ENCODE data around the gene MEIKIN. TPM values are rescaled to one million over a fixed set of nuclear protein-coding genes. Genes with fewer than 3 reads are reported as not detected.
"Not testable (repeated sequence)": the region's sequence is repeated elsewhere in the genome, so short reads cannot be mapped to it uniquely, and the experiment has no call there.

Gene MEIKIN
- total and polyA plus RNA-seq, 2 donors (not counting 1 experiment from before 2014, with no cell fraction given) = not detected

GRCh38 chr5:131914472-131914871 is 31.0 kb downstream of the MEIKIN start:
- H3K4me2 ChIP-seq (ENCODE audit: extremely low read depth, insufficient read depth, low read length) = no peak overlapping the region
- no peaks in the 10 kb centered on the region for H3K36me3 ChIP-seq (ENCODE audit: control insufficient read depth, insufficient read depth, low read length)
- H3K4me1 ChIP-seq (ENCODE audit: control insufficient read depth, extremely low read depth, insufficient read depth, low read length) = no peaks in the 10 kb centered on the region
- no peak overlapping the region for H3K9ac ChIP-seq (ENCODE audit: insufficient read depth, low read length)
- H4K20me1 ChIP-seq (ENCODE audit: control insufficient read depth, extremely low read depth, insufficient read depth, low read length) = no peaks in the 10 kb centered on the region
- H2AFZ ChIP-seq (ENCODE audit: low read length) = no peak overlapping the region
- no peak overlapping the region for H3K4me3 ChIP-seq (replicated peaks in 1 of 4; ENCODE audit: control extremely low read depth in 1 of 4, insufficient read depth in 1 of 4, low read depth in 3 of 4, low read length in 4 of 4)
- no peak for TF ChIP-seq EZH2 (IDR thresholded peaks at IDR 0.05; ENCODE audit: low read length, missing control alignments)
- DNase-seq (ENCODE audit: low read depth in 2 of 2) = no peak
- H3K9me3 ChIP-seq (ENCODE audit: control insufficient read depth, insufficient read depth, low read depth, low read length) = no peaks in the 10 kb centered on the region
- H3K27me3 ChIP-seq (ENCODE audit: control insufficient read depth, insufficient read depth, low read length) = no peaks in the 10 kb centered on the region
- no peaks in the 10 kb centered on the region for H3K79me2 ChIP-seq (ENCODE audit: control insufficient read depth, insufficient read depth, low read length)
- H3K27ac ChIP-seq (ENCODE audit: insufficient read depth, low read length) = no peak overlapping the region

GRCh38 chr5:131913603-131914002 is 31.9 kb downstream of the MEIKIN start:
- Histone ChIP-seq H3K4me2 (ENCODE audit: extremely low read depth, insufficient read depth, low read length) (no peak overlapping the region), H4K20me1 (ENCODE audit: control insufficient read depth, extremely low read depth, insufficient read depth, low read length) (no peaks in the 10 kb centered on the region), H3K79me2 (ENCODE audit: control insufficient read depth, insufficient read depth, low read length) (no peaks in the 10 kb centered on the region), H3K36me3 (ENCODE audit: control insufficient read depth, insufficient read depth, low read length) (no peaks in the 10 kb centered on the region), H3K4me3 (replicated peaks in 1 of 4; ENCODE audit: control extremely low read depth in 1 of 4, insufficient read depth in 1 of 4, low read depth in 3 of 4, low read length in 4 of 4) (no peak overlapping the region), H2AFZ (ENCODE audit: low read length) (no peak overlapping the region), H3K4me1 (ENCODE audit: control insufficient read depth, extremely low read depth, insufficient read depth, low read length) (no peaks in the 10 kb centered on the region), H3K9ac (ENCODE audit: insufficient read depth, low read length) (no peak overlapping the region), H3K27ac (ENCODE audit: insufficient read depth, low read length) (no peak overlapping the region), H3K27me3 (ENCODE audit: control insufficient read depth, insufficient read depth, low read length) (no peaks in the 10 kb centered on the region), H3K9me3 (ENCODE audit: control insufficient read depth, insufficient read depth, low read depth, low read length) (no peaks in the 10 kb centered on the region)
- DNase-seq (ENCODE audit: low read depth in 2 of 2) = no peak
- no peak for TF ChIP-seq EZH2 (IDR thresholded peaks at IDR 0.05; ENCODE audit: low read length, missing control alignments)
- no peak for TF ChIP-seq CTCF (conservative IDR thresholded peaks at IDR 0.05 in 1 of 2, IDR thresholded peaks at IDR 0.05 in 1 of 2; ENCODE audit: low read depth in 1 of 2, low read length in 2 of 2)

- Histone ChIP-seq H3K4me3 (replicated peaks in 1 of 4; ENCODE audit: control extremely low read depth in 1 of 4, insufficient read depth in 1 of 4, low read depth in 3 of 4, low read length in 4 of 4) (no peak overlapping the region), H3K36me3 (ENCODE audit: control insufficient read depth, insufficient read depth, low read length) (no peaks in the 10 kb centered on the region), H3K27ac (ENCODE audit: insufficient read depth, low read length) (no peak overlapping the region), H3K4me2 (ENCODE audit: extremely low read depth, insufficient read depth, low read length) (no peak overlapping the region), H3K4me1 (ENCODE audit: control insufficient read depth, extremely low read depth, insufficient read depth, low read length) (no peaks in the 10 kb centered on the region), H3K9ac (ENCODE audit: insufficient read depth, low read length) (no peak overlapping the region), H3K27me3 (ENCODE audit: control insufficient read depth, insufficient read depth, low read length) (no peaks in the 10 kb centered on the region), H4K20me1 (ENCODE audit: control insufficient read depth, extremely low read depth, insufficient read depth, low read length) (no peaks in the 10 kb centered on the region), H3K79me2 (ENCODE audit: control insufficient read depth, insufficient read depth, low read length) (no peaks in the 10 kb centered on the region), H3K9me3 (ENCODE audit: control insufficient read depth, insufficient read depth, low read depth, low read length) (no peaks in the 10 kb centered on the region), H2AFZ (ENCODE audit: low read length) (no peak overlapping the region)
- DNase-seq (ENCODE audit: low read depth in 2 of 2) = no peak
- no peak for TF ChIP-seq EZH2 (IDR thresholded peaks at IDR 0.05; ENCODE audit: low read length, missing control alignments)
- no peak for TF ChIP-seq CTCF (conservative IDR thresholded peaks at IDR 0.05 in 1 of 2, IDR thresholded peaks at IDR 0.05 in 1 of 2; ENCODE audit: low read depth in 1 of 2, low read length in 2 of 2)
Measured at GRCh38 chr5:131906668-131907067, 38.8 kb downstream of the MEIKIN start.

- DNase-seq (ENCODE audit: low read depth in 2 of 2); H2AFZ ChIP-seq (ENCODE audit: low read length); H3K4me3 ChIP-seq (replicated peaks in 1 of 4; ENCODE audit: control extremely low read depth in 1 of 4, insufficient read depth in 1 of 4, low read depth in 3 of 4, low read length in 4 of 4); H3K9ac ChIP-seq (ENCODE audit: insufficient read depth, low read length); H3K79me2 ChIP-seq (ENCODE audit: control insufficient read depth, insufficient read depth, low read length); H4K20me1 ChIP-seq (ENCODE audit: control insufficient read depth, extremely low read depth, insufficient read depth, low read length); H3K27me3 ChIP-seq (ENCODE audit: control insufficient read depth, insufficient read depth, low read length); H3K4me2 ChIP-seq (ENCODE audit: extremely low read depth, insufficient read depth, low read length); H3K27ac ChIP-seq (ENCODE audit: insufficient read depth, low read length); H3K9me3 ChIP-seq (ENCODE audit: control insufficient read depth, insufficient read depth, low read depth, low read length); H3K4me1 ChIP-seq (ENCODE audit: control insufficient read depth, extremely low read depth, insufficient read depth, low read length); H3K36me3 ChIP-seq (ENCODE audit: control insufficient read depth, insufficient read depth, low read length): not testable (repeated sequence)
Measured at GRCh38 chr5:131902266-131902665, 43.2 kb downstream of the MEIKIN start.

All from fibroblast of lung (primary cell).